Endothelial cell of umbilical vein (primary cell): ENCODE data around the gene ITGA1. TPM values are rescaled to one million over a fixed set of nuclear protein-coding genes. Genes with fewer than 3 reads are reported as not detected.

Experiments
- BruUV-seq: library from RNA; stranded (reverse); fragments of 400-500 nt; replicated peaks from 2 replicates; lab custom pipeline; 2021; lab: Mats Ljungman, UMichigan
- CTCF ChIA-PET: fragments of 300-600, 350-600 bp; sonication (Branson Sonifier 250); formaldehyde crosslinking; loops from one replicate; lab custom pipeline; 2021; ENCODE audit warnings: antibody characterized with exemption, inconsistent platforms; lab: Charles Lee
- POLR2A ChIA-PET: fragments of 300-600, 350-600 bp; sonication (Branson Sonifier 250); formaldehyde crosslinking; loops from one replicate; lab custom pipeline; 2021; ENCODE audit warnings: antibody characterized with exemption, inconsistent platforms; lab: Charles Lee
- DNase-seq: peaks from one replicate; pipeline ENCODE4 v3.0.0-alpha.2; 2011; ENCODE audit warnings: low read depth, low spot score
- FAIRE-seq: peaks from 2 replicates; lab custom pipeline; 2011; peaks lifted over from hg19 to GRCh38; lab: Jason Lieb, UNC
- H2AFZ ChIP-seq: 2 replicates; pipeline ENCODE4 v1.6.0; 2012; ENCODE audit warnings: low read depth, low read length, control low read depth, inconsistent platforms
- H3K27ac ChIP-seq: 2 replicates; pipeline ENCODE4 v1.5.1; 2011; ENCODE audit warnings: low read depth, mild to moderate bottlenecking, control low read depth, low read length, moderate library complexity; ENCODE audit not compliant: insufficient read depth
- H3K27me3 ChIP-seq, 2 experiments: 2 replicates each; pipeline versions ENCODE4 v1.6.0 to v1.6.1; 2011; ENCODE audit warnings: low read length in 2 of 2, mixed read lengths in 1 of 2; ENCODE audit not compliant: control insufficient read depth in 2 of 2, insufficient read depth in 2 of 2
- H3K36me3 ChIP-seq, 2 experiments: 2 replicates in 1 of 2; 3 replicates in 1 of 2; pipeline ENCODE4 v1.5.1; 2011; ENCODE audit warnings: low read length in 2 of 2, mild to moderate bottlenecking in 1 of 2, moderate library complexity in 1 of 2; ENCODE audit not compliant: control insufficient read depth in 2 of 2, insufficient read depth in 2 of 2; ENCODE audit errors: extremely low read depth in 1 of 2
- H3K4me1 ChIP-seq: 3 replicates; pipeline ENCODE4 v1.5.1; 2011; ENCODE audit warnings: mild to moderate bottlenecking, low read length; ENCODE audit not compliant: control insufficient read depth, insufficient read depth; ENCODE audit errors: extremely low read depth
- H3K4me2 ChIP-seq: 2 replicates; pipeline ENCODE4 v1.6.1; 2011; ENCODE audit warnings: low read length, control low read depth, mixed read lengths; ENCODE audit not compliant: insufficient read depth
- H3K4me3 ChIP-seq, 3 experiments: fragments of 200-600 bp in 1 of 3; sonication (generic), shearing (Covaris generic) in 1 of 3; replicated peaks in 1 of 3; 2 replicates each; pipeline ENCODE4 v1.5.1; 2011 to 2016; ENCODE audit warnings: control low read depth in 3 of 3, low read length in 3 of 3, mild to moderate bottlenecking in 2 of 3, inconsistent platforms in 1 of 3, low read depth in 1 of 3, moderate library complexity in 1 of 3; ENCODE audit not compliant: insufficient read depth in 1 of 3
- H3K79me2 ChIP-seq: 2 replicates; pipeline ENCODE4 v1.6.0; 2012; ENCODE audit warnings: low read length, inconsistent platforms; ENCODE audit not compliant: control insufficient read depth, insufficient read depth
- H3K9ac ChIP-seq: replicated peaks from 2 replicates; pipeline ENCODE3; 2011; ENCODE audit warnings: low read length, control low read depth; ENCODE audit not compliant: insufficient read depth; ENCODE audit errors: extremely low read depth
- H3K9me1 ChIP-seq: replicated peaks from 3 replicates; pipeline ENCODE4 v1.6.0; 2011; ENCODE audit warnings: mild to moderate bottlenecking, low read length; ENCODE audit not compliant: control insufficient read depth, insufficient read depth; ENCODE audit errors: extremely low read depth
- H3K9me3 ChIP-seq: replicated peaks from 2 replicates; pipeline ENCODE4 v1.5.1; 2012; ENCODE audit warnings: low read length, inconsistent platforms; ENCODE audit not compliant: control insufficient read depth, insufficient read depth
- H4K20me1 ChIP-seq: replicated peaks from 2 replicates; pipeline ENCODE3; 2011; ENCODE audit warnings: mild to moderate bottlenecking, low read length; ENCODE audit not compliant: control insufficient read depth, insufficient read depth; ENCODE audit errors: extremely low read depth
- CTCF ChIP-seq, 2 donors: IDR thresholded peaks; 1 replicate in 1 of 2; 2 replicates in 1 of 2; pipeline ENCODE4 v1.5.1; 2011; ENCODE audit warnings: low read length in 2 of 2, mild to moderate bottlenecking in 2 of 2, moderate library complexity in 2 of 2, control low read depth in 1 of 2, inconsistent platforms in 1 of 2, low read depth in 1 of 2; ENCODE audit not compliant: insufficient read depth in 1 of 2; ENCODE audit errors: extremely low read depth in 1 of 2
- EZH2 ChIP-seq: IDR thresholded peaks from 2 replicates; pipeline ENCODE4 v1.6.1; 2012; ENCODE audit warnings: borderline replicate concordance, low read depth, mild to moderate bottlenecking, moderate library complexity, low read length, inconsistent platforms; ENCODE audit not compliant: severe bottlenecking
- FOS ChIP-seq: IDR thresholded peaks from 2 replicates; pipeline ENCODE4 v1.6.1; 2011; ENCODE audit warnings: mild to moderate bottlenecking, low read length, moderate library complexity, borderline replicate concordance; ENCODE audit not compliant: insufficient read depth
- GATA2 ChIP-seq: IDR thresholded peaks from 2 replicates; pipeline ENCODE4 v1.7.0; 2011; ENCODE audit warnings: low read depth, mild to moderate bottlenecking, moderate library complexity, mixed read lengths, low read length; ENCODE audit not compliant: insufficient read length, insufficient read depth
- JUN ChIP-seq: IDR thresholded peaks from 2 replicates; pipeline ENCODE4 v1.6.1; 2011; ENCODE audit warnings: borderline replicate concordance, low read depth; ENCODE audit not compliant: insufficient read length, insufficient read depth
- MAX ChIP-seq: IDR thresholded peaks from 2 replicates; pipeline ENCODE4 v1.6.1; 2011; ENCODE audit not compliant: insufficient read depth, insufficient read length
- MYC ChIP-seq: IDR thresholded peaks from one replicate; pipeline ENCODE4 v1.6.1; 2011; ENCODE audit warnings: mild to moderate bottlenecking, low read depth, low read length
- POLR2A ChIP-seq: IDR thresholded peaks from 2 replicates; pipeline ENCODE4 v1.6.1; 2012; ENCODE audit warnings: low read depth, mild to moderate bottlenecking, control low read depth, low read length
- POLR2AphosphoS5 ChIP-seq: IDR thresholded peaks from 2 replicates; pipeline ENCODE4 v1.6.1; 2012; ENCODE audit warnings: low read depth, mild to moderate bottlenecking, control low read depth, low read length, moderate library complexity; ENCODE audit not compliant: insufficient read depth
- dilution Hi-C: fragments of 300-500 bp; cut with MboI; formaldehyde crosslinking; loops from one replicate; pipeline ENCODE4 v1.15.0; 2019; ENCODE audit warnings: low sequenced_read_pairs; ENCODE audit not compliant: extremely low pct_ligation_motif_present
- intact Hi-C: fragments of 100-400 bp; cut with micrococcal nuclease; formaldehyde crosslinking; loops from one replicate; pipeline ENCODE4 v1.10.0; 2022
- polyA plus RNA-seq, 4 experiments: library from polyadenylated mRNA; depleted of rRNA in 3 of 4; stranded (reverse) in 3 of 4; unstranded in 1 of 4; fragments of >200 nt; gene quantifications; 2 replicates each; pipeline versions ENCODE4 v1.2.1 to v1.2.3, GENCODE V29; 2011 to 2012; ENCODE audit warnings: missing spikeins in 1 of 4
- total RNA-seq: library from RNA; stranded (reverse); gene quantifications from 2 replicates; pipeline ENCODE4 v1.2.3, GENCODE V29; 2021

Gene ITGA1
- total and polyA plus RNA-seq, 2 donors (not counting 3 experiments of a cell fraction or from before 2014, with no cell fraction given), result 0.65 to 1.9 TPM

GRCh38 chr5:52981507-52981906 lies 193.8 kb downstream of the ITGA1 start:
- no peak overlapping the region for H2AFZ ChIP-seq
- intact Hi-C loops, result loop anchor here (2.0 kb wide), 1 partner anchor 19 kb away; no protein-coding TSS in a partner anchor
- no peak overlapping the region for H3K9ac ChIP-seq
- no peak for TF ChIP-seq JUN
- TF ChIP-seq POLR2AphosphoS5, result no peak
- TF ChIP-seq GATA2, result no peak
- no peak for TF ChIP-seq CTCF (IDR thresholded peaks at IDR 0.05; ENCODE audit: extremely low read depth in 1 of 2, insufficient read depth in 1 of 2, low read depth in 1 of 2, low read length in 2 of 2)
- TF ChIP-seq EZH2, result no peak
- no peak for TF ChIP-seq MAX
- TF ChIP-seq MYC, result no peak
- no peak for TF ChIP-seq FOS
- TF ChIP-seq POLR2A, result no peak
- H4K20me1 ChIP-seq, result no peaks in the 10 kb centered on the region
- POLR2A ChIA-PET, result no interaction called here
- dilution Hi-C loops, result no loop called here
- H3K9me1 ChIP-seq, result no peaks in the 10 kb centered on the region
- BruUV-seq, result no TSS peak
- no peak overlapping the region for H3K4me3 ChIP-seq
- no peaks in the 10 kb centered on the region for H3K79me2 ChIP-seq
- no peaks in the 10 kb centered on the region for H3K27me3 ChIP-seq
- H3K36me3 ChIP-seq, result no peaks in the 10 kb centered on the region
- peaks cover 28% of the 10 kb centered on the region for H3K4me1 ChIP-seq
- no peak overlapping the region for H3K4me2 ChIP-seq
- FAIRE-seq, result peak; percentile 31
- CTCF ChIA-PET, result interaction anchor here (2.8 kb wide), 1 partner anchor 9 kb away, joined by 8 read pairs; the partner anchor contains the start of gene ITGA2
- no peak overlapping the region for H3K27ac ChIP-seq
- H3K9me3 ChIP-seq, result no peaks in the 10 kb centered on the region
- no peak for DNase-seq
